Esophagus (tissue), 2 donors: Measurements from ENCODE around the gene USP14. TPM values are rescaled to one million over a fixed set of nuclear protein-coding genes. Genes with fewer than 3 reads are reported as not detected.

Experiments
- H3K27ac ChIP-seq, 2 donors: one replicate each; pipeline ENCODE4 v1.5.1; 2013; ENCODE audit warnings: low read depth in 2 of 2, mild to moderate bottlenecking in 2 of 2, inconsistent platforms in 1 of 2, low read length in 1 of 2, moderate library complexity in 1 of 2
- H3K27me3 ChIP-seq, 2 donors: one replicate each; pipeline ENCODE4 v1.6.1; 2013; ENCODE audit warnings: low read length in 2 of 2, control low read depth in 1 of 2, mild to moderate bottlenecking in 1 of 2; ENCODE audit not compliant: insufficient read depth in 2 of 2, control insufficient read depth in 1 of 2
- H3K36me3 ChIP-seq, 2 donors: one replicate each; pipeline ENCODE4 v1.6.1; 2013; ENCODE audit warnings: low read length in 1 of 2; ENCODE audit not compliant: control insufficient read depth in 2 of 2, insufficient read depth in 2 of 2
- H3K4me1 ChIP-seq, 2 donors: one replicate each; pipeline ENCODE4 v1.6.1; 2013; ENCODE audit warnings: low read length in 1 of 2; ENCODE audit not compliant: control insufficient read depth in 2 of 2, insufficient read depth in 2 of 2
- H3K4me3 ChIP-seq, 2 donors: one replicate each; pipeline ENCODE4 v1.5.1; 2013; ENCODE audit warnings: low read length in 2 of 2, mild to moderate bottlenecking in 2 of 2, low read depth in 1 of 2, moderate library complexity in 1 of 2
- H3K9me3 ChIP-seq, 2 donors: one replicate each; pipeline ENCODE4 v1.6.1; 2013; ENCODE audit warnings: mild to moderate bottlenecking in 2 of 2, low read depth in 1 of 2, low read length in 1 of 2, moderate library complexity in 1 of 2; ENCODE audit not compliant: control insufficient read depth in 2 of 2, insufficient read depth in 1 of 2
- WGBS, 2 donors: extraction: QIAGEN DNeasy Blood & Tissue Kit; methylation state at CpG; one replicate each; pipeline ENCODE4 v1.1.7; 2013; 5-methylcytosine and 5-hydroxymethylcytosine counted together
- polyA plus RNA-seq, 2 donors: library from polyadenylated mRNA; stranded (reverse); fragments of 200-250 nt; gene quantifications; one replicate each; pipeline ENCODE4 v1.2.3, GENCODE V29; 2013
- donor health status: healthy with polysubstance abuse.
- donor health status: Bipolar disorder and iron deficiency.

USP14 gene
- polyA plus RNA-seq, 2 donors = 13.8 to 23.4 TPM

DNA sequence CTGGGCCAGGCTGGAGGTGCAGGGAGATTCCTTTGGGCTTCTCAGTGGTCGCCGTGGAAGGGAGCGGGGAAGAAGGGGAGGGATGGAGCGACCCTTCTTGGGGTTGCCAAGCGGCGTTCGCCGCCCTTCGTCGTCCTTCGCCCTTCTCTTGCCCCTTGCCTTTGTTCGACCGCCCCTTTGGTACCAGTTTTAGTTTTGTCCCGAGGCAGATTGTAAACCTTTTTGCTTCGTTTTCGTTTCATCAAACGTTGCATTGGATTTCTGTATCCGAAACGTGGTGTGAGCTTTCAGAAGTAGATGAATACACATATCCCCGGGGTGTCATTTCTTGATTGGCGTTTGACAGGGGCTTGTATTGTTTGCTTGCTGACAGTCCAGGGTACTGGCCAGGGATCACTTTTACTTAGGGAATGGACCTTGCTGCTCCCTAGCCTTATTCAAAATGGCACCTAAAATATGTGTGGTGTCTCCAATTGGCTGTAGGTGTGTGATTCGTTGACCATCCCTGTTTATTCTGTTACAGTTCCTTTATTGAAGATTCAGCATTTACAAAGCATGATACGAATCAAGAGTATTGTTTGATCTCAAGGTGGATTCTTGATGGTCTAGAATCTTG lies 788 bp downstream of the USP14 start:
- Histone ChIP-seq H3K36me3 (no peaks in the 10 kb centered on the region), H3K27me3 (no peaks in the 10 kb centered on the region), H3K4me3 (peak overlapping the region; percentile 89 to 95), H3K9me3 (no peaks in the 10 kb centered on the region), H3K27ac (peak overlapping the region; percentile 79 to 89), H3K4me1 (peaks cover 0 to 2% of the 10 kb centered on the region in 2 donors)
- 2 to 3% methylated on average over 22 to 23 of the region's 23 CpGs for WGBS, 2 donors

DNA sequence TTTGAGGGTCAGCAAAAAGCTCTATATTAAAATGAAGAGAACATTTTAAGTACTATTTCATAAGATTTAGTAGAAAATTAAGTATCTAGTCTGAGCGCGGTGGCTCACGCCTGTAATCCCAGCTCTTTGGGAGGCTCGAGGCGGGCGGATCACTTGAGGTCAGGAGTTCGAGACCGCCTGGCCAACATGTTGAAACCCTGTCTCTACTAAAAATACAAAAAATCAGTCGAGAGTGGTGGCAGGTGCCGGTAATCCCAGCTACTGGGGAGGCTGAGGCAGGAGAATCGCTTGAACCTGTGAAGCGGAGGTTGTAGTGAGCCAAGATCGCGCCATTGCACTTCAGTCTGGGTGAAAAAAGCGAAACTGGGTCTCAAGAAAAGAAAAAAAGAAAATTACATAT lies 1.6 kb downstream of the USP14 start:
- Histone ChIP-seq H3K4me3 (no peak overlapping the region), H3K27me3 (no peaks in the 10 kb centered on the region), H3K9me3 (no peaks in the 10 kb centered on the region), H3K27ac (no peak overlapping the region), H3K4me1 (peaks cover 0 to 2% of the 10 kb centered on the region in 2 donors), H3K36me3 (no peaks in the 10 kb centered on the region)
- 94% methylated on average over 15 of the region's 15 CpGs for WGBS, 2 donors

DNA sequence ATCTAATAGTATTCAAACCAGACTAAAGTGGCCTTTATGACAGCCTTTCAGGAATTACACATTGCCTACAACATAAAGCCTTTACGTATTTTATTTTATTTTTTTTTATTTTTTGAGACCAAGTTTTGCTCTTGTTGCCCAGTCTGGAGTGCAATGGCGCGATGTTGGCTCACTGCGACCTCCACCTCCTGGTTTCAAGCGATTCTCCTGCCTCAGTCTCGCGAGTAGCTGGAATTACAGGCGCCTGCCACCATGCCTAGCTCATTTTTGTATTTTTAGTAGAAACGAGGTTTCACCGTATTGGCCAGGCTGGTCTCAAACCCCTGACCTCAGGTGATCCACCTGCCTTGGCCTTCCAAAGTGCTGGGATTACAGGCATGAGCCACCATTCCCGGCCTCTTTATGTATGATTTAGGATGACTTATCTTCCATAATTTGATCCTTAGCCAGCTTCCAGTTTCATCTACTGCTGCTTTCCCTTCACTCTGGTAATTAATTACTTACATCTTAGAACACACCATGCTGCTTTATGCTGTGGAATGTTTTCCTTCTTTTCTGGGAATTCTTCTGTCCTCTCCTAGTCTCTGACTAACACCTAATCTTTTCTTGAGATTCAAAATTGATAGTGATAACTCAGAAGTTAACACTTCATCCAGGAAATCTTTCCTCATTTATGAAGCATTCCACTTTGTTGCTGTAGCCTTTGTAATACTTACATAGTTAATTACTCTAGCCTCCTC lies 2.6 kb downstream of the USP14 start:
- H3K27ac ChIP-seq = no peak overlapping the region
- no peaks in the 10 kb centered on the region for H3K36me3 ChIP-seq
- H3K4me3 ChIP-seq = no peak overlapping the region
- no peaks in the 10 kb centered on the region for H3K9me3 ChIP-seq
- WGBS, 2 donors = 89 to 90% methylated on average over 11 of the region's 11 CpGs
- H3K27me3 ChIP-seq = no peaks in the 10 kb centered on the region
- peaks cover 0 to 2% of the 10 kb centered on the region in 2 donors for H3K4me1 ChIP-seq

DNA sequence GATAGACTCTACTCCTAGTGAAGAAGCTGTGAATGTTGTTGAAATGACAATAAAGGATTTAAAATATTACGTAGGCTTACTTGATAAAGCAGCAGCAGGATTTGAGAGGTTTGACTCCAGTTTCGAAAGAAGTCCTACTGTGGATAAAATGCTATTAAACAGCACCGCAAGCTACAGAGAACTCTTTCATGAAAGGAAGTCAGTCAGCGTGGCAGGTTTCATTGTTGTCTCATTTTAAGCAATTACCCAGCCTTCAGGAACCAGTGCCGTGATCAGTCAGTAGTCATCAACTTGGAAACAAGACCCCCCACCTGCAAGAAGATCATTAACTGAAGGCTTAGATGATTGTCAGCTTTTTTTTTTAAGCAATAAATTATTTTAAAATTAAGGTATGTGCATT lies 14.0 kb downstream of the USP14 start:
- no peak overlapping the region for H3K27ac ChIP-seq
- peaks cover 0 to 5% of the 10 kb centered on the region in 2 donors for H3K36me3 ChIP-seq
- H3K9me3 ChIP-seq = no peaks in the 10 kb centered on the region
- H3K4me3 ChIP-seq = no peak overlapping the region
- no peaks in the 10 kb centered on the region for H3K4me1 ChIP-seq
- WGBS, 2 donors = 86 to 91% methylated on average over 5 of the region's 5 CpGs
- no peaks in the 10 kb centered on the region for H3K27me3 ChIP-seq

GRCh38 chr18:179499-179898 lies 21.1 kb downstream of the USP14 start:
- Histone ChIP-seq H3K4me1 (no peaks in the 10 kb centered on the region), H3K27ac (no peak overlapping the region), H3K4me3 (no peak overlapping the region), H3K9me3 (no peaks in the 10 kb centered on the region), H3K36me3 (peaks cover 0 to 3% of the 10 kb centered on the region in 2 donors), H3K27me3 (no peaks in the 10 kb centered on the region)
- 80 to 86% methylated on average over 5 of the region's 5 CpGs for WGBS, 2 donors

DNA sequence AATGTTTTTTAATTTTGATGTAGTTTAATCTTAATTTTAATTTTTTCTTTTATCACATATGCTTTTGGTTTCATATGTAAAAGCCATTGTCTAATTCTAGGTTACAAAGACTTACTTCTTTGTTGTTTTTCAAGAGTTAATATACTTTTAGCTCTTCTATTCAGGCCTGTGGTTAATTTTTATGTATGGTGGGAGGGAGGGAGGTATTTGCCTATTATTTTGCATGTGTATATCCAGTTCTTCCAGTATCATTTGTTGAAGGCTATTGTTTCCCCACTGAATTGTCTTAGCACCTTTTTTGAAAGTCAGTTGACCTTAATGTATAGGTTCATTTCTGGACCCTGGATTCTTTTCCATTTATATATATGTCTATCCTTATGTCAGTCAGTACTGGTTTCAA lies 23.4 kb downstream of the USP14 start:
- H3K27ac ChIP-seq = no peak overlapping the region
- no peaks in the 10 kb centered on the region for H3K27me3 ChIP-seq
- peaks cover 0 to 3% of the 10 kb centered on the region in 2 donors for H3K36me3 ChIP-seq
- no peak overlapping the region for H3K4me3 ChIP-seq
- no peaks in the 10 kb centered on the region for H3K9me3 ChIP-seq
- H3K4me1 ChIP-seq = no peaks in the 10 kb centered on the region

- WGBS, 2 donors = 90 to 94% methylated on average over 1 of the region's 1 CpG
- Histone ChIP-seq H3K4me1 (no peaks in the 10 kb centered on the region), H3K4me3 (no peak overlapping the region), H3K9me3 (no peaks in the 10 kb centered on the region), H3K27me3 (no peaks in the 10 kb centered on the region), H3K27ac (no peak overlapping the region), H3K36me3 (peaks cover 0 to 3% of the 10 kb centered on the region in 2 donors)
Observed at GRCh38 chr18:183769-184168, 25.4 kb downstream of the USP14 start.

- Histone ChIP-seq H3K36me3 (no peaks in the 10 kb centered on the region), H3K27ac (no peak overlapping the region), H3K4me1 (no peaks in the 10 kb centered on the region), H3K9me3 (no peaks in the 10 kb centered on the region), H3K27me3 (no peaks in the 10 kb centered on the region), H3K4me3 (no peak overlapping the region)
- WGBS, 2 donors = 93 to 94% methylated on average over 5 of the region's 5 CpGs
Observed at GRCh38 chr18:189254-189653, 30.9 kb downstream of the USP14 start.

- H3K36me3 ChIP-seq = no peaks in the 10 kb centered on the region
- H3K9me3 ChIP-seq = no peaks in the 10 kb centered on the region
- no peak overlapping the region for H3K4me3 ChIP-seq
- H3K27me3 ChIP-seq = no peaks in the 10 kb centered on the region
- H3K4me1 ChIP-seq = no peaks in the 10 kb centered on the region
- H3K27ac ChIP-seq = no peak overlapping the region
- 84 to 90% methylated on average over 1 of the region's 1 CpG for WGBS, 2 donors
Observed at GRCh38 chr18:191725-192124, 33.4 kb downstream of the USP14 start.

DNA sequence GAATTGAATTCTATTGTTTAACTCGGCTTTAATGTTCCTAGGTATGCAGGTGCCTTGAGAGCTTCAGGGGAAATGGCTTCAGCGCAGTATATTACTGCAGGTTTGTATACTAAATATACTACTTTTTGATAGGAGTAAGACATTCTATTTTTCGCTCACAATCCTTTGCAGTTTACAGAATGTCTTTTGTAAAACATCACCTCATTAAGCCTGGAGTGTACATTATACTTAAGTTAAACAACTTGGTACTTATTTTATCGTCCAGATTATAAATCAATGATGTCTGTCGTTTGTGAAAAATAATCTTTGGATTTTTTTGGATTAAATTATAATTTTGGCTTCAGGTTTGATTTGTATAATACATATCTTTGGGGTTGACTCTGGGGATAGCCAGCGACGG lies 34.4 kb downstream of the USP14 start:
- H3K9me3 ChIP-seq = no peaks in the 10 kb centered on the region

More for the DNA sequence above, 34.4 kb downstream of the USP14 start:
- Histone ChIP-seq H3K27ac (no peak overlapping the region), H3K36me3 (peaks cover 3% of the 10 kb centered on the region in 2 donors), H3K4me1 (no peaks in the 10 kb centered on the region), H3K27me3 (no peaks in the 10 kb centered on the region), H3K4me3 (no peak overlapping the region)
- WGBS, 2 donors = 87 to 91% methylated on average over 7 of the region's 7 CpGs
